ENCODE data around the gene RPS6KB1. TPM values are rescaled to one million over a fixed set of nuclear protein-coding genes. Genes with fewer than 3 reads are reported as not detected.
"Not testable (repeated sequence)": the region's sequence is repeated elsewhere in the genome, so short reads cannot be mapped to it uniquely, and the experiment has no call there.

RPS6KB1 gene
- total and polyA plus RNA-seq, 8 donors: 10.0 to 24.5 (median 19.5) TPM

GRCh38 chr17:59853168-59853918 is 39.6 kb upstream of the RPS6KB1 start:
- peak; percentile 65 to 81 (median 72) for ATAC-seq
- no peaks in the 10 kb centered on the region for H3K27me3 ChIP-seq
- H3K36me3 ChIP-seq: no peaks in the 10 kb centered on the region
- H3K4me3 ChIP-seq: no peak overlapping the region
- FAIRE-seq: no peak
- peak in 5 of 6 donors; percentile 71 to 89 (median 78) for DNase-seq
- peak overlapping the region; percentile 23 to 69 (median 48) for H3K27ac ChIP-seq
- intact Hi-C loops (cut with DNase I): no loop called here
- WGBS, 2 donors: 55 to 58% methylated on average over 14 of the region's 14 CpGs
- TF ChIP-seq CTCF (IDR thresholded peaks at IDR 0.05): peak in 2 of 4 donors; percentile 41 to 44
- no peaks in the 10 kb centered on the region for H3K9me3 ChIP-seq
- H3K4me1 ChIP-seq: peaks cover 27 to 84% (median 41%) of the 10 kb centered on the region in 3 donors

- H3K27me3 ChIP-seq; H3K36me3 ChIP-seq; intact Hi-C loops (cut with DNase I); ATAC-seq; H3K4me3 ChIP-seq; DNase-seq; FAIRE-seq; H3K9me3 ChIP-seq: not testable (repeated sequence)
- Histone ChIP-seq H3K27ac (peak overlapping the region; percentile 23 to 79 (median 50)), H3K4me1 (peaks cover 21 to 81% (median 36%) of the 10 kb centered on the region in 3 donors)
- 88 to 92% methylated on average over 10 of the region's 10 CpGs for WGBS, 2 donors
Observed at GRCh38 chr17:59853919-59854729, 38.8 kb upstream of the RPS6KB1 start.

GRCh38 chr17:59856859-59857794 is 35.8 kb upstream of the RPS6KB1 start:
- Histone ChIP-seq H3K9me3 (no peaks in the 10 kb centered on the region), H3K36me3 (no peaks in the 10 kb centered on the region), H3K4me1 (peaks cover 18 to 67% (median 37%) of the 10 kb centered on the region in 3 donors), H3K4me3 (no peak overlapping the region), H3K27ac (peak overlapping the region in 2 of 4 donors; percentile 69 to 79), H3K27me3 (no peaks in the 10 kb centered on the region)
- ATAC-seq (peak in 2 of 4 donors; percentile 4 to 9), FAIRE-seq (no peak), DNase-seq (no peak)
- no peak for TF ChIP-seq CTCF (IDR thresholded peaks at IDR 0.05)
- WGBS, 2 donors: 27 to 28% methylated on average over 3 of the region's 3 CpGs
- intact Hi-C loops (cut with DNase I): no loop called here

GRCh38 chr17:59858167-59858816 is 34.6 kb upstream of the RPS6KB1 start:
- peak overlapping the region in 2 of 4 donors; percentile 69 to 79 for H3K27ac ChIP-seq
- H3K4me1 ChIP-seq: peaks cover 8 to 56% (median 25%) of the 10 kb centered on the region in 3 donors
- WGBS, 2 donors: 76 to 77% methylated on average over 5 of the region's 5 CpGs

More at GRCh38 chr17:59858167-59858816, 34.6 kb upstream of the RPS6KB1 start:
- DNase-seq: no peak
- no peak for ATAC-seq
- Histone ChIP-seq H3K9me3 (no peaks in the 10 kb centered on the region), H3K27me3 (no peaks in the 10 kb centered on the region), H3K4me3 (no peak overlapping the region), H3K36me3 (no peaks in the 10 kb centered on the region)
- no peak for FAIRE-seq
- no peak for TF ChIP-seq CTCF (IDR thresholded peaks at IDR 0.05)
- intact Hi-C loops (cut with DNase I): no loop called here

All from pancreas (tissue), 10 donors.